ENCODE data around the gene DUSP6.

DUSP6 gene

GRCh38 chr12:89373763-89374572 lies 21.7 kb upstream of the DUSP6 start:
- peak; percentile 77 for DNase-seq (ENCODE audit: low spot score)

DNA sequence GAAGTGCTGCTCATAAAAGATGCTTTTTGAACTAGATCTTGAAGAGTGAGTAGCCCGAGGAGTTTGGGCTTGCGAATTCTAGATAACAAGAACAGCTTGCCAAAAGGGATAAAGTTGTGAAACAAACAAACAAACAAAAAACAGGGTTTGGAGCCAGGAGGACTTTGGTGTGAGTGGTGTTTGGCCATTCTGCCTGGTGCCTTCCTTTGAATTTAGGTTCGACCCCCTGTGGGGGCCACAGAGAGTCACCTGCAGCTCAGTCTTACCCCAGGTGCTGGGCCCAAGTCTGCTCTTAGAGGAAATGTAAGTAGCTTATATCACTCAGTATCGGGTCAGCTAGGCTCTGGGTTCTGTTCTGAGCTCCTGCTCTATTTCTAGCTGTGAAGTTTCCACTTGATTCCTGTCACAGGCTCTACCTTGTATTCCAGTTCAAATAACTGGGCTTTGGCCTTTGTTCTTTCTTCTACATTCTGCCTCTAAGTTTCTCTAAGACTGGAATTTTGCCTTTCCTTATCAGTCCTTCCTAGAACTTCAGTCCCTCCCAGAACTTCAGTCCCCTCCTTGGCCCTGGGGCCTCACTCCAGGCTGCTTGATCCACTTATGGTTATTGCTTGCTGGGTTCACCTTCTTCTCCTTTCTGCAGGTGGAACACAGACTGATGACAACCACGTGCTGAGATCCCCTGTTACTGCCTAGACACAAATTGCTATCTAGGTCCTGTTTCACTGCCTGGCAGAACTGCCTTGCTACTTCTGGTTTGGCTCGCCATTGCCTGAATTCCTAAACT lies 20.5 kb upstream of the DUSP6 start:
- no peak for DNase-seq (ENCODE audit: low spot score)

- DNase-seq (ENCODE audit: low spot score), result no peak
These were observed 18.5 kb upstream of the DUSP6 start for GRCh38 chr12:89370850-89371249.

DNA sequence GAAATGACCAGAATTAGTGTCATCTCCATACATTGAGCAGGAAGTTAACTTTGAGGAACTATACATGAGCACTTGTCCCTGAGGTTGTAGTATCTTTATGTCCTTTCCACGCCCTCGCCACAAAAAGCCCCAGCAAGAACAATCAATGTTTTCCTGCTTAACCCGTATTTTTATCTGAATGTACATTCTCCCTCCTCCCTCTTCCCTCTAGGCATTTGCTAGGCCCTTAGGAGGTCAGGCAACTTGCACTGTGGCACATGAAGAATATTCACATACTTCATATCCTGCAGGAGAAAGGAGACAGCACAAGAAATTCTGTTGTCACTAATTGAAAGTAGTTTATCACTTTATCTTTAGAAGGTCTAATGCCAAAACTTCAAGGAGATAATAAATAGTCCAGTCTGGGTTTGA lies 18.1 kb upstream of the DUSP6 start:
- no peak for DNase-seq (ENCODE audit: low spot score)

DNA sequence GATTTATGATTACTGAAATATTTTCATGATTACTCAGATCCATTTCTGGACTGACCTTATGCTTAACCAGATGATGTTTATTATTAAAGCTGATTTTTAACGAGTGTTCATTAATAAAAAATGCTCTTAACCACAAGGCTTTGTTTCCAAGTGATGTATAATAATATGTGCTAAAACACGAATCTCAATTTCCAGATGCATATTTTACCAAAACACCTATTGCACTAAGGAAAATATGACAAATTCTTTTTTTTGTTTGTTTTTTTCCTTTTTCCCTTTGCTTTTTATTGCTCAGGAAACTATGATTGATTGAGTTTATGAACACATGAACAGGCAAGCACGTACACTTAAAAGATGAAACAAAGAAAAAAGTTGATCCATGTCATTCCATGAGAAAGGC lies 16.9 kb upstream of the DUSP6 start:
- DNase-seq (ENCODE audit: low spot score), result no peak

DNA sequence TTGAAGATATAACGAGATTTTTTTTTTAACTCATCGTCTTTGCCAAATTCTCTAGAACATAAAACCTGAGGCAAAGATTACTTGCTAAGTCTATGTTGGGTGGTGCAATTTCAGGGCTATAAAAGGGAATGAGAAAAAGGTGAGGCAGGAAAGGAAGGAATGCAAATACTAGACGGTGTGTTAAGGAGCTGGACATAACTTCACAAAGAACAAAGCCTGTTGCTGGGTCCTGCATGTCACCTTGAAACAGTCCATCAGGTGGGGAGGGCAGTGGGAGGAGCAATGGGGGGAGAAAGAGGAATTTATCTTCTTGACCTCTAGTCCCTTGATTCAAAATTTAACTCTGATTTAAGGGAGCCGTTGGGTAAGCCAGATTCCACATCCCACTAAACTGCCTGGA lies 16.1 kb upstream of the DUSP6 start:
- no peak for DNase-seq (ENCODE audit: low spot score)

- DNase-seq (ENCODE audit: low spot score), result no peak
These were observed 14.5 kb upstream of the DUSP6 start for GRCh38 chr12:89366676-89367364.

DNA sequence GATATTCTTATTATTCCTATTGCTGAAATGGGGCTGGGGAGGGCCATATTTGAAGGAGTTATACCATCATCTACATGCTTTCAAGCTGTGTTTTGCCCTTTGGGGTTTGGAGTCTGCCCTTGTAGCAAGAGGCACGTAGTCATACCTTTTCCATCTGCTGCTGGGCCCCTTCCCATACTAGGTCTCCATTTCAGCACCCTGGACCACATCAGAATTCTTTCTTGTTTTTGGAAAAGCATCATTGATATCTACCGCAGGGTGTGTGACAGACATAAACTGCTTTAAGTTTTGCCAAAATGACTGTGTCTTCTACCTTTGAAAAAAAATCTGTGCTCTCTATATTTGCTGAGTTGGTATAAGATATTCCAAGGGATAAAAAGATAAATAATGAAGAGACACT lies 12.3 kb upstream of the DUSP6 start:
- no peak for DNase-seq (ENCODE audit: low spot score)

- DNase-seq (ENCODE audit: low spot score), result peak; percentile 24
These were observed 11.8 kb upstream of the DUSP6 start for GRCh38 chr12:89364058-89364457.

GRCh38 chr12:89363582-89363981 lies 11.3 kb upstream of the DUSP6 start:
- no peak for DNase-seq (ENCODE audit: low spot score)

GRCh38 chr12:89363084-89363483 lies 10.8 kb upstream of the DUSP6 start:
- no peak for DNase-seq (ENCODE audit: low spot score)

DNA sequence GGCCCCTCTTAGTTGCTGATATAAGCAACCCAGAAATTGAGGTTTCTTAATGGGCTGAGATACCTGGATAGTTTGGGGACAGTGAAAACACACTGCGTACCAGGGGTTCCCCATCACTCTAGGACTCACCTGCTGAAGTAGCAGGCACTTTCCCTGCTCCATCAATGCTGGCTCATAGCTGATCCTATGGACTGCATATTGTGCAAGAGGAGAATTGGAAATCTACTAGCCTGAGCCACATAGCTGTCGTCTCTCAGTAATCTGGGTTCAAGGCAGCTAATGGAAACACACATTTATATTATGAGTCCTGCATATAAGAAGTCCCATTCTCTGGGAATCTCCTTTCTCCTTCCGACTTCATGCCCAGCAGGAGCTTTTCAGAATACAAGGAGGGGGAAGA lies 7.3 kb upstream of the DUSP6 start:
- no peak for DNase-seq (ENCODE audit: low spot score)

DNA sequence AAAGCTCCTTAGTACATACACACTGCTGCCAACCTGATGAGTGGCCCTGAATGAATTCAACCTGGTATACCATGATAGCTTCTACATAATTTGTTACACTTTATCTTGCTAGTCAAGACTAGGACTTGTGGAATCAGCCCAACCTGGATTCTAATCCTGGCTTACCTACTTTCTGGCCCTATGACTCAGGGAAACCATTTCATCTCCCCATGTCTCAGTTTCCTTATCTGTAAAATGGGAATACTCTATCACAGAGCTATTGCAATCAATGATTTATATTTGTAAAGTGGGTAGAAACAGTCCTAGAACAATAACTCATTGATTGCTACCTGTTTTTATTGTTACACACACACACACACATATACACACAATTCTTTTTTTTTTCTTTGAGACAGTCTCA lies 6.5 kb upstream of the DUSP6 start:
- DNase-seq (ENCODE audit: low spot score), result no peak

DNA sequence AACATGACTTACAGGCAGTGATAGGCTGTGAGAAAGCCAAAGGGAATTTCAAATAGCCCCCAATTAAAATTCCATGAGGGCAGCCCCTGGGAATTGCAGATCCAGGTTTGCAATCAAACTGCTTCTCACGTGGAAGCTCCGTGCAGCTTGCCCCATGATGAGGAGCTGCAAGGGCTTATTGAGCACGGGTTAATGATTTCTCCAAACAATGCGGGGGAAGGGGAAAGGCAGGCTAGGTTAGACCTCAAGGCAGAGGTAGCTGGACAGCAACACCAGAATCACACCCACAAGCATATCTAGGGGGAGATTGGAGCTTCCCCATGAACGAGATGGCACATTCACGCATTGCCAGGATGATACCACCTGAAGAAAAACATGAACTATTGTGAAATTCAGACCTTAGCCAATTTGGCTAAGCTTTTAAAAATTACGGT lies 5.0 kb upstream of the DUSP6 start:
- no peak for DNase-seq (ENCODE audit: low spot score)

DNA sequence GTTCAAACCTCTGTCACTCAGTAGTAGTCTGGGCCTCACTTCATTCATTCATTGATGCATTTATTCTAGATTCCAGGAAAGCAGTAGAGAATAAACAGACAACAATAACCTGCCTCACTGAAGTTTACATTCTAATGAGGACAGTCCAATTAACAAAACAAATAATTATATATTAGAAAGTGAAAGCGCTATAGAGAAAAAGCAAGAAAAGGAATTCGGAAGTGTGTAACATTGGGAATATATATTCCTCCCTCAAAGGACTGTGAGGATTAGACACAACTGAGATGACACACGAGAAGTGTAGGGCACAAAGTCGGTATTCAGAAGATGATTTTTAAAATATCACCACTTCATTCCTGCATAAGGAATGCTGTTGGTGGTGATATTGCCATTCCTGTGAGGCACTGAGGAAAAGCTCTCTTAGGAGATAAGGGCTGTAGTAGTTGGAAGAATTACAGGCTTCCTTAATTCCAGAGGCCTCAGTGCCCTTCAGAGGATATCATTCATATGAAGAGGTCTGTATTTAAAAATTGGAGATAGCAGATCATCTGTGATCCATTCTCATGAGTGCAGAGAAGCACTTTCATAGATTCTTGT lies 3.9 kb upstream of the DUSP6 start:
- no peak for DNase-seq (ENCODE audit: low spot score)

DNA sequence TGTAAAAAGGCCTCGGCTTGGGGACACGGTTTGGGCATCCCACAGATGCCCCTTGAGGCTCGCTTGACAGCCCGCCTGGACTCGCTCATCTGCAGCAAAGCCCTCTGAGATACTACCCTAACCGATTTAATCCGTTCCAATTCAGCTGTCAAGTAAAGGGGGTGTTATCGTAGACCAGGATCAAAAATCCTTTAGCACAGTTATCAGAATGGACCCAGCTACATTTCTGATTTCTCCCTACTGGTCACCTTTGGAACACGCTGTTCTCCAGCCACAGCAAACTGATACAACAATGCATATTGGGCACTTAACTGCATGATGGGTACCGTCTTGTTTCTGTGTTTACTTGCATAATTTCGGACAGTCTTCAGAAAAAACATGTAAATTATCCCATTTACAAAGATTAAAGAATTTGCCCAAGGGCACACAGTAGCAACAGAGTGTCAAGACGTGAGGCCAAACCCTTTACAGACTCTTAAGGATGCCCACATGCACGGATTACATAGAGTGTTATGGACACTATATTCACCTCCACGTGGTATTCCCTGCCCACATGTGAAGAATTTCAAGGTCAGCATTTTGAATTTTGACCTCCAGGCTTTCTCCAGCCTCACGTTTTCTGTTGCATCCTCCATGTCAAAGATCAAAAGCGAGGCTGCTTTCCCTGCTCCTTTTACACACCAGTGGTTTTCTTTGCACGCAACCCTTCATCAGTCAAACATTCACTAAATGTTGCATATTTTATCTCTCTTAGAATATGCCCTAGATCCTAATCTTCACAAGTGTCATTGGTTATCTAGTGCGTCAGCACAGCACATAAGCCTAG lies 3.2 kb upstream of the DUSP6 start:
- DNase-seq (ENCODE audit: low spot score), result no peak

GRCh38 chr12:89354612-89355067 lies 2.3 kb upstream of the DUSP6 start:
- DNase-seq (ENCODE audit: low spot score), result no peak

GRCh38 chr12:89353823-89354611 lies 1.7 kb upstream of the DUSP6 start:
- peak; percentile 62 for DNase-seq (ENCODE audit: low spot score)

DNA sequence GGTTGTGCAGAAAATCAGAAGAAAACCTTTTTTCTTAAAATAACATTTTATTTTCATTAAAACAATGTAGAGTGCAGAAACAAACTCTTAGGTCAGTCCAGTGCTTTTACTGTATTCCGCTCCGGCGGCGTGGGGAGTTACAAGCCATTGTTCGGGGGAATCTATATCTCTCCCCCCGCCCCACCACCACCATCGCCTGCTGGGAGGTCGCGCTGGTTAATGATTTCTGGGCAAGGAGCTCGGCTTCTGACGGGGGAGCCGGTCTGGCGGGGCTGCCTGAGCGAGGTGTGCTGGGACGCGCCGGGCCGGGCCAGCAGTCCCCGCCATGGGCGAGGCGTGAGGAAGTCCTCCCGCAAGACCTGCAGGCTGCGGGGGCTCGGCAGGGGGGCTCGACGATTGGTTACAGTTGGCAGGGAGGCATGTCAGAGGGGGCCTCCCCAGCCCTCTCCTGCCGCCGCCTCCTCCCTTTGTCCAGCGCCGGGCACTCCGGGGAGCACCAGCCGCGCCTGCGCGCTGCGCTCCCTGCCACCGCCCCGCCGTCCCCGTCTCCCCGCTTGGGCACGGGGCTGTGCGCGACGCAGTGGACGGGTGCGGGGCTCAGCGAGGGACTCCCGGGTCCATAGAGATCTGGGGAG lies 1.0 kb upstream of the DUSP6 start:
- peak; percentile 57 for DNase-seq (ENCODE audit: low spot score)

DNA sequence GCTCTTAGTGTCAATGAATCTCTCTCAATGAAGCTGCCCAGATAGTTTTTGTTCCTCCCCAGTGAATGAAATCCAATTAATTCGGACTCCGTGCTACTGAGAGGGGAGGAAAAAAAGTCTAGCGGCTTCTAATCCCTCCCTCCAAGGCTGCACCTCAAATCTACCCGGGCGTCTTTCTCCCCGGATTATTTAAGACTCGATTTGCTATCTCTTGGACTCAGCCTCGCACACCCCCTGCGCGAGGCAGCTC lies 134 bp downstream of the DUSP6 start:
- no peak for DNase-seq (ENCODE audit: low spot score)
